Breast epithelium (tissue), 3 donors: ENCODE results near the gene F10.

ENCODE experiments used
- POLR2A ChIP-seq: fragments of 450-650 bp; IDR thresholded peaks from one replicate; pipeline ENCODE4 v1.6.1; 2016; ENCODE audit warnings: antibody characterized with exemption, mild to moderate bottlenecking, moderate library complexity
- POLR2AphosphoS5 ChIP-seq, 3 donors: sonication (generic); formaldehyde crosslinking; IDR thresholded peaks; one replicate each; pipeline ENCODE4 v1.6.1; 2017; ENCODE audit warnings: antibody characterized with exemption in 3 of 3
- TF ChIP-seq, protein P1 (sequence below), 3 donors: fragments of 450-650 bp; IDR thresholded peaks; one replicate each; pipeline ENCODE4 v1.5.1; 2016 to 2017; ENCODE audit warnings: antibody characterized with exemption in 3 of 3, mild to moderate bottlenecking in 3 of 3, moderate library complexity in 3 of 3

GRCh38 chr13:113164492-113164891, 41.9 kb downstream of the F10 start:
- TF ChIP-seq, protein P1, sequence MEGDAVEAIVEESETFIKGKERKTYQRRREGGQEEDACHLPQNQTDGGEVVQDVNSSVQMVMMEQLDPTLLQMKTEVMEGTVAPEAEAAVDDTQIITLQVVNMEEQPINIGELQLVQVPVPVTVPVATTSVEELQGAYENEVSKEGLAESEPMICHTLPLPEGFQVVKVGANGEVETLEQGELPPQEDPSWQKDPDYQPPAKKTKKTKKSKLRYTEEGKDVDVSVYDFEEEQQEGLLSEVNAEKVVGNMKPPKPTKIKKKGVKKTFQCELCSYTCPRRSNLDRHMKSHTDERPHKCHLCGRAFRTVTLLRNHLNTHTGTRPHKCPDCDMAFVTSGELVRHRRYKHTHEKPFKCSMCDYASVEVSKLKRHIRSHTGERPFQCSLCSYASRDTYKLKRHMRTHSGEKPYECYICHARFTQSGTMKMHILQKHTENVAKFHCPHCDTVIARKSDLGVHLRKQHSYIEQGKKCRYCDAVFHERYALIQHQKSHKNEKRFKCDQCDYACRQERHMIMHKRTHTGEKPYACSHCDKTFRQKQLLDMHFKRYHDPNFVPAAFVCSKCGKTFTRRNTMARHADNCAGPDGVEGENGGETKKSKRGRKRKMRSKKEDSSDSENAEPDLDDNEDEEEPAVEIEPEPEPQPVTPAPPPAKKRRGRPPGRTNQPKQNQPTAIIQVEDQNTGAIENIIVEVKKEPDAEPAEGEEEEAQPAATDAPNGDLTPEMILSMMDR (IDR thresholded peaks at IDR 0.05) = no peak
- TF ChIP-seq POLR2AphosphoS5 (IDR thresholded peaks at IDR 0.05) = no peak
- no peak for TF ChIP-seq POLR2A
